COLO829 (cell line): Measurements from ENCODE around the gene MAGEA2.
"Not testable (repeated sequence)": the region's sequence is repeated elsewhere in the genome, so short reads cannot be mapped to it uniquely, and the experiment has no call there.

Experiments used
- DNase-seq: peaks from one replicate; pipeline ENCODE4 v3.0.0; 2012; ENCODE audit warnings: low spot score

The MAGEA2 gene

GRCh38 chrX:152753686-152754650, at the start of gene MAGEA2:
MAGEA2 (minus strand) TSS chrX:152753842; CDS start chrX:152751363, 2,479 bp downstream.
- not testable (repeated sequence) for DNase-seq

- no peak for DNase-seq
These were observed 45.3 kb upstream of the MAGEA2 start for GRCh38 chrX:152798945-152799344.

- DNase-seq, result not testable (repeated sequence)
These were observed 33.4 kb upstream of the MAGEA2 start for GRCh38 chrX:152787062-152787461.

- DNase-seq, result not testable (repeated sequence)
These were observed 16.1 kb upstream of the MAGEA2 start, which contains the start of gene MAGEA6 for GRCh38 chrX:152769549-152770289. MAGEA6 (minus strand) TSS chrX:152769689; CDS start chrX:152767650, 2,039 bp downstream.

GRCh38 chrX:152766562-152766961, 12.9 kb upstream of the MAGEA2 start:
- DNase-seq, result not testable (repeated sequence)

GRCh38 chrX:152761582-152761981, 7.9 kb upstream of the MAGEA2 start:
- not testable (repeated sequence) for DNase-seq

- DNase-seq, result not testable (repeated sequence)
These were observed 5.9 kb upstream of the MAGEA2 start for GRCh38 chrX:152759544-152759943.

GRCh38 chrX:152758918-152759317, 5.3 kb upstream of the MAGEA2 start, which contains the start of gene CSAG3:
CSAG3 (plus strand) TSS chrX:152759218.
- DNase-seq, result not testable (repeated sequence)

- DNase-seq, result not testable (repeated sequence)
These were observed 1.2 kb upstream of the MAGEA2 start for GRCh38 chrX:152754871-152755270.

GRCh38 chrX:152738560-152738959, 15.1 kb downstream of the MAGEA2 start:
- no peak for DNase-seq

GRCh38 chrX:152736528-152736927, 17.1 kb downstream of the MAGEA2 start:
- not testable (repeated sequence) for DNase-seq

- DNase-seq, result no peak
These were observed 17.7 kb downstream of the MAGEA2 start for GRCh38 chrX:152735860-152736511.

- DNase-seq, result no peak
These were observed 18.5 kb downstream of the MAGEA2 start for GRCh38 chrX:152735101-152735500.

- not testable (repeated sequence) for DNase-seq
These were observed 19.3 kb downstream of the MAGEA2 start for GRCh38 chrX:152734143-152734858.

GRCh38 chrX:152733261-152733975, 20.2 kb downstream of the MAGEA2 start, which contains the start of the genes CSAG1 and MAGEA12:
CSAG1 (minus strand) TSS chrX:152733721; CDS start chrX:152732460, 1,261 bp downstream.
MAGEA12 (plus strand) TSS chrX:152733757; CDS start chrX:152736162, 2,405 bp downstream.
- DNase-seq, result peak; percentile 92

GRCh38 chrX:152725409-152725808, 28.2 kb downstream of the MAGEA2 start:
- no peak for DNase-seq

- DNase-seq, result not testable (repeated sequence)
These were observed 39.5 kb downstream of the MAGEA2 start, which contains the start of gene MAGEA2B for GRCh38 chrX:152713815-152714787. MAGEA2B (plus strand) TSS chrX:152714628; CDS start chrX:152717107, 2,479 bp downstream.

- not testable (repeated sequence) for DNase-seq
These were observed 40.4 kb downstream of the MAGEA2 start for GRCh38 chrX:152713195-152713594.

GRCh38 chrX:152709173-152709572, 44.5 kb downstream of the MAGEA2 start, which contains the start of gene CSAG2:
CSAG2 (minus strand) TSS chrX:152709273; CDS start chrX:152709112, 161 bp downstream.
- DNase-seq, result not testable (repeated sequence)
